ENCODE measurements around the gene PIGM.

GRCh38 chr1:160021376-160022074, 10.3 kb downstream of the PIGM start:
- no peak for TF ChIP-seq CTCF (IDR thresholded peaks at IDR 0.05; ENCODE audit: low read length)
- TF ChIP-seq EZH2 (IDR thresholded peaks at IDR 0.05; ENCODE audit: borderline replicate concordance, low read length): no peak

Measured in OCI-LY1 (cell line).